Measurements from ENCODE around the gene FRMD4A.

FRMD4A gene

DNA sequence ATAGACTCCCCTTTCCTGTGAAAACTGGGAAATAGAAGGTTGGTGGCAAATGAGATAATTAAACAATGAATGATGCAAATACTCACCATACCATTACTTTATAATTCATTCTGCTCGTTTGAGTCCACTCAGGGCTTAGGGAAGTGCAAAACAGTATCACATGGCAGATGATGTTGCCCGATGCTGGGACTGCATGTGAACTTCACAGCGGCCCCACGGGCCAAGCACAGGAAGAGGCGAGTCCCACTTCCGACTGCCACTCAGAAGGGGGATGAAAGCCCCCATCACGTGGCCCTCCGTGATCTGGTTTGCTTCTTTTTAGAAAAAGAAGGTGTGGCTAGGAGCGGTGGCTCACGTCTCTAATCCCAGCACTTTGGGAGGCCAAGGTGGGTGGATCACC is 672.5 kb downstream of the FRMD4A start:
- DNase-seq = no peak

DNA sequence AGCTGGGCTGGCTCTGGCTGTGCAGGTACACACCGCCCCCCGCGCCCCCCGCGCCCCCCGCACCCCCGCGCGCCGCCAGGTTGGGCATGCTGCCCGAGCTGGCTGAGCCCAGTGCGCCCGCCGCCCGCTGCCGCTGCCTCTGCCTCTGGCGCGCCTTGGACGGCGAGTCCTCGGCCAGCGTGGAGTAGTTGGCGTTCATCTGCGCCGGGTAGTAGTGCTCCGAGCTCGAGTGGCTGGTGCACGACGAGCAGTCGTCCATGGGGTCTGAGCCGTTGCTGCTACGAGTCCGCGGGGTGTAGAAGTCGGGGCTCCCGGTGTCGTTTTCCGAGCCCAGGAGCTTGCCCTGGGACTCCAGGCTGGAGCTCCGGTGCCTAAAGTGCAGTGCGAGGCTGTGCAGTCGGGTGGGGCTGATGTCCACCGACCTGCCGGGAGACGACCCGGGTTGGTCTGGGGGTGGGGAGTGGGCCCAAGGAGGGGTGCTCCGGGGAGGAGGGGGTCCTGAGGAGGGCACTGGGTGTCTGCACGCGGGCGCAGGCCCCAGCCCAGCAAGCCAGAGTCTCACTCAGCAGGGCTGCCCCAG is 673.5 kb downstream of the FRMD4A start:
- DNase-seq = no peak

DNA sequence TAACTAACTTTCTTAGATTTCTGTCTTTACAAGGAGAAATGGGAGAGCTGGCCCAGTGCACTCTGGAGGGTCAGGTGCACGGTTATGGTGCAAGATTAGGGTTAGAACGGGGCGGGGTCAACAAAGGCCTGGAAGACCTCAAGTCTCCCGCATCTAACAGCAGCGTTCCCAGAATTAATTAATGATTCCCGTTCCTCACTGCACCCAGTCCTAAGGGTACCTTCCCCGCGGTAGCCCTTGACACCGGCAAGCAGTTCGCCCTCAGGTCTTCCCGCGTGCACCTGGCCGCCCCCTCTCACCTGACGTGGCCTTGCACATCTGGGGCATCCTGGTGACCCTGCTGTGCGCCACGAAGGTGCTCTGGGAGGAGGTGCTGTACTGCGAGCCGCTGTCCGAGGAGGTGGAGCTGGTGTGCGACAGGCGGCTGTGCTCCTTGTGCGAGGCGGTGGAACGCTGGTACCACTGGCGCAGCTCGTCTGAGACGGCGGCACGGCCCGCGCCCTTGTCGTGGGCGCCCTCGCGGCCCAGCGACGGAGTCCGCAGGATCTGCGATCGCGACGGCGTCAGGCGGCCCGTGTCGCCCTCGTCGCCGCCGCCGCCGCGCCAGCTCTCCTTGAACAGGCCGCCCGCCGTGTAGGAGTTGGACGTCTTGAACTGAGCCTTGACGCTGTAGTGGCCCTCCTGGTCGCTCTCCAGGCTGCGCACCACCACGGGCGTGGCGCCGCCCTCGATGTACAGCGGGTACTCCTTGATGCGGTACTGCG is 674.2 kb downstream of the FRMD4A start:
- no peak for DNase-seq

DNA sequence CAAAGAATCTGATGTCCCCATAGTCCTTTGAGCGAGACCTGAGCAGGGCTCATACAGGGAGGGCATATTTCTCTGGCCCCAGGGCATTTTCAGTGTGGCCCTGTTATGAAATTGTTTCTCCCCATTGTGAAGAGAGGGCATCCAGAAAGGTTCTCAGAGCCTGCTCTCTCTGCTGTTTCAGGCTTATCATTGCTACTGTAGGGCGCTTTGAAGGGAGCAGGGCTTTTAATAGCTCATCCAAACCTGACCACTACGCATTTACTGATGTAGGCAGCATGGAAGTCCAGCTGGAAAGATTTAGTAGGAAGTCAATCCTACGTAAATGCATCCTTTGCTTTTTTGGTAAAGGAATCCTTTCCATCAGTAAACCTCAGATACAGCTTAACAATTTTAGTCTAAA is 675.9 kb downstream of the FRMD4A start:
- DNase-seq = no peak

DNA sequence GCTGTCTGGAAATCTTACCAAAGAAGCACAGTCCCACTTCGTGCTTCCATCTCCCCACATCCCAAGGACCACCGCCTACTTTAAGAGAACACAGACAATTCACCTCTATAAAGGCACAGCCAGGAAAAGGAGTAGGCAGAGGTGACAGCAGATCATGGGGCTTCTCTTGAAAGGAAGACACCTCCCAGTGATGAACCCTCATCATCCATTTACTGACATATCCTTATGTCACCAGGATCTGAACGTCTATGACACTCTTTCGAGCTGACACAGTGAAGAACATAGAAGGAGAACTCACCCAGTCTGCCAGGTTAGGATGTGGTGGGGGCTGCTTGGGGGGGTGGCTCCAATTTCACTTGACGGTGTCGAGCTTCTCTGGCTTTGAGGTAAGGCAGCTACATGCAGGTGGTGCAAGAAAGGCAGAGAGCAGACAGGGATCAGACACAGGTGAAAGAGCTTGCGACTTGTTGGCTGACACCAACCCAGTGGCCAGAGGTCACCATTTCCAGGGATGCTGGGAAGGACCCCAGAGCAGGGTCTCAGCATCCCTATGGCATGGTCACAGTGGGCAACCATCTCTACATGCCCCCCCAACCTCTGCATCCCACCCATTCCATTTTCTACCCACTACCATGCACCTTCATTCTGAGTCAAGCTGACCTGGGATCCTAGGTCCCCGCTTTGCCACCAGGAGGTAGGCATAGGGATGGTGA is 676.5 kb downstream of the FRMD4A start:
- no peak for DNase-seq

DNA sequence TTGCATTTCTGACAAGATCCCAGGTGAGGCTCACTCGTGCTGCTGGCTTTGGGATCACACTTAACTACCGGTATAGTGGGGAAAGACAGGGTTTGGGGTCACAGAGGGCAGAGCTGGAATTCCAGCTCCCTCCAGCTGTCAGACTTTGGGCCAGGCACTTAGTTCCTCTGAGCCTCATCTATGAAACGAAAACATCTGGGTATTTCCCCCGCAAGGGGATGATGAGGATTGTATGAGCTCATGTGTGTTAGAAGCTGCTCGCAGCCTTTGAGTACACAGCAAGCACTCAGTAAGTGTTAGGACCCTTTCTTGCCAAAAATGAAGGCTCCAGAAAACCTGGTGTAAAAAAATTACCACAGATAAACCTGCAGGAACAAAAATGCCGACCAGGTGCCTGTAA is 677.9 kb downstream of the FRMD4A start:
- DNase-seq = no peak

DNA sequence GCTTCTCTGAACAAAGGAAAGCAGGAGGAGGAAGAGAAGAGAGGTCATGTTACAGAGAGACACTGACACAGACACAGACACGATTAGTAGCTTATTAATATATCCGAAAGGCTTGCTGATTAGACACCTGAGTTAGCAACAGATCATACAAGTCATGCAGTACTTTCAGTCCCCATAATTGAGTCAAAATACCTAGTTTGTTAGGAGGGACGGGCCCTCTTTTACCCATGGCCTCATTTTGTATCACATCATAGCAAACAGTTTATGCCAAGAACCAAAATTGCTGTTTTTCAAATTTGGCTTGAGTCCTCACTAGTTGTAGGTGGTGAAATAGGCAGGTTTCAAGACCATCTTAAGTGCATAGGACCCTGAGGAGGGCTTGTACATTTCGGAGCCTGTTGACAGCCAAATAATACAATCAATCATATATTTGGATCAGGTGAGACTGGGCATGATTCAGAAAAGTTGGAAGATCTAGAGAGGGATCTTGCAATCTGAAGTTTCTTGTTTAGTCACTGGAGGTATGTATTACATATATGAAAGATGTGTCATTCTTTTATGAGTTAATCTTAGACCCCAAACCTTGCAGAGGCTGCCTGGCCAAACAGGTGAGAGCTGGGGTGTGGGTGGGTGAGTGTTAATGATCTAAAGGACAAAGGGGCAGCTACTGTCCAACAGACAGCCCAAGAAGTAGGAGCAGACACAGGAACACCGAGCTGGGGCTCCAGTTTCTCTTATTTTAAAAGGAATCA is 678.6 kb downstream of the FRMD4A start:
- no peak for DNase-seq

DNA sequence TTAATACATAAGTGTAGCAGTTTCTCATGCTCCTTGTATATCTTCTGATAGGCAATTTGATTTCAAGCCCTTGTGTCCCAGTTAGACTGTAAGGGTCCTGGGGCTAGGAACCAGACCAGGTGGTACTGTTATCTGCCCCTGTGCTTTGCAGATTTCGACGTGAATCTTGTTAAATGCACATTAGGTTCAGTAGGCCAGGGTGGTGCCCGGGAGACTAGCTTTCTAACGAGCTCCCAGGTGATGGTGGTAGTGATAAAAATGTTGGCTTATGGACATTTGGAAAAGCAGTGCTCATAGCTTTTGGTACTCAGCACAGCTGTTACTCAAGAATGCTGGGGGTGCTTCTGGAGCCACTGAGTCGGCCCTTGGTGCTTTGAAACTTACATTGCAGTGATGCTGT is 679.8 kb downstream of the FRMD4A start:
- DNase-seq = no peak

DNA sequence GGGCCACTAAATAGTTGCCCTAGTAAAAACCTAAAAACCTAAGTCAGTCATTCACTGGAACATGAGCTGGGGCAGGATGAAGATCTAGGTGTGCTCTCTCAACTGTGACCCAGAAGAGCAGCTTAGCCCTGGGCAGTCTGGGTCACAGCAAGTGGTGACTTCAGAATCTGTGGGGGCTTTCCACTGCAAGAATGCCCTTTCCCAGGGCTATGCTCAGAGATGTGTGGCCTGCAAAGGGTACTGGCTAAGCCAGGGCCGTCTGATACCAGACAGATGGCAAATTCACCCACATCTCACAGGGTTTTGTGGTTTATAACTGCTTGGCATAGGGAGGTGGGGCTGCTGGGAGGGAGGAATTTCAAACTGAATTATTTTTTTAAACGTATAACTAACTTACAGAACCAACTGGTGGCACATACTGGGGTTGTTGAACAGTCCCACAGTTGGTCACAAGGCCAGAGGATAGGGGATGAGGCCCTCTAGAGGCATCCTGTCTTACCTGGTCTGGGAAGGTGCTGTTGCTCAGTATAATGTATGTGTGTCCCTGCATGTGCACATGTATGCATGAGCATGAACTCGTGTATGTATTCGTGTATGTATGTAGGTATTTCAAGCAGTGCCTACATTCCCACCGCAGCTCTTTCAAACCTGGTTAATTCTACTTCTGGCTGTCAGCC is 680.7 kb downstream of the FRMD4A start:
- no peak for DNase-seq

DNA sequence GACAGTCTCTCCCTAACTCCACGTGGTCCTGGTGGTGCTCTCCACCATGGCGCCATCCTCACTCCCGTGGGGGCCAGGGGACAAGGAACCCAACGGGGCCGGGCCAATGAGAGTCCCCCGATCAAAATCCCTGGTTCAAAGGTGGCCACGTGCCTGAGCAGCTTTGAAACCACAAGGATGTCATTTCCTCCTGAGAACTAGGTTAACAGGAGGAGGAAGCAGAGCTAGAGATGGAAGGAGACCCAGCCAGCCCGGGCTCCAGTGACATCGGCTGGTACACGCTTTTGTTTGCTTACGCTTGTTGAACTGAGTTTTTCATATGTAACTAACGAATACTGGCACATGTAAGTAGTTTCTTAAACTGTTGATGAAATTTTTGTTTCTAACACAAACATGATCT is 682.3 kb downstream of the FRMD4A start:
- DNase-seq = no peak

DNA sequence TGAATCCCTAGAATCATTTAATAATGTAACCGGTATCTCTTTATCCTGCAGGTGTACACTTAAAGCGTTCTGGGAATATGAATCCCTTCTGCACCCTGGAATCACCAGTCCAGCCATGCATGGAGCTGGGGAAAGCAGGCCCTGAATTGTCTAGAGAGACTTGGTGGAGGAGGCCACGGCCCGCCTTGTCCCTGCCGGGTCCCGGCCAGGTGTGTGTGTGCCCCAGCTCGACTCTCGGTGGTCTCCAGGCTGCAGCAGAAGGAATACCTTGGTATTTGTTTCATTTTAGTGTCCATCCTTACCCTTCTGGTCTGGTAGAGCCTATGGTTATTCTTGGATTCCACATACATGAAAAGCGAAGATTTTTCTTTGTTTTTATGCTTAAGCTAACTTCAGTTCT is 685.9 kb downstream of the FRMD4A start:
- DNase-seq = no peak

DNA sequence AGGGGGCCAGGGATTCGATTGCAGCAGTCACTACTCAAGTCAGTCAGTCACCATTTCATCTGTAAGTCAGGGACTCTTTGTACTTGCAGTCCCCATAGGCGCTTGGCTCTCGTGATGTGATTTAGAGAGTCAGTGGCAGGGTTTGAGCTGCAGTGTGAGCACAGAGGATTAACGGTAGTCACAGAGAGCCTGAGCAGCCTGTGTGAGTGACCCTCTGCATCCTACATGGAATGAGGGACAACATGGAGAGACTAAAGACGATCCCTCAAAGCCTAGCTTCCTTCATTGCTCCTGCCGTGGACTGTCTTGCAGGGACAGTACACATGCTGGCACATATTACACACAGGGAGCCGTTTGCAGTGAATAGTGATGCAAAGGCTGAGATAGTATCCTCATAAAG is 687.7 kb downstream of the FRMD4A start:
- no peak for DNase-seq

DNA sequence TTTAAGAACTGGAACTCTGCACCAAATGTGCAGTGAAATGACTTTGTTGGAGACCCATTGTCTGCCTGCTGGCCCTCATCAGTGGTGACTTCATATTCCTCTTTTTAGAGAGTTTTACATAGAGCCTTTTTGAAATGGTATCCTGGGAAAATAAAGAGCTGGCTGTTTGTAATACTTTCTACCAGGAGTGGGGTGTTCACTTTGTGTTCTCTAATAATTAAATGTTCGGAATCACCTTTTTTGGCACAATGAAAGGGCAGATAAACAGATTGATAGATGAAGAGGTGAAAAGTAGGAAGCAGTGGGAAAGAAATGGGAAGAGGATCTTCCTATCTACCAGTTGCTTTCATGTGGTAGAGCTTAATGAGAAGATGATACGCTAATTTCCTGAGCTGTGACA is 688.4 kb downstream of the FRMD4A start:
- DNase-seq = no peak

DNA sequence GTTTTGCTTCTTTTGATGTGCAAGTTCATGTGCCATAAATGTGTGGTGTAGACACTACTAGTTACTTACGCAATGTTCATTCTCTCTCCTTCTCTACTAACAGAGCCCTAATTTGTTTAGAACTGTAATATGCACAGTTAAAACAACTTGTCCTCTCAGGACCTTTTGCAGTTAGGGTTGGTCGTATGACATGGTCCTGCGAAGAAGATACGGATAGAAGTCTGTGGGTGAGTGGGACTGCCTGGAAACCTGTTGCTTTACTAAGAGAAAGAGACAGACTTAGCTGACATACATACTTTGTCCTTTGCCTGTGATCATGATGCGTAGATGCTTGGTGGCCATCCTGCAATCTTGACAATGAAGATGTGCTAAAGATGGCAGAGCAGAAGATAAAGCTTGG is 692.8 kb downstream of the FRMD4A start:
- DNase-seq = no peak

DNA sequence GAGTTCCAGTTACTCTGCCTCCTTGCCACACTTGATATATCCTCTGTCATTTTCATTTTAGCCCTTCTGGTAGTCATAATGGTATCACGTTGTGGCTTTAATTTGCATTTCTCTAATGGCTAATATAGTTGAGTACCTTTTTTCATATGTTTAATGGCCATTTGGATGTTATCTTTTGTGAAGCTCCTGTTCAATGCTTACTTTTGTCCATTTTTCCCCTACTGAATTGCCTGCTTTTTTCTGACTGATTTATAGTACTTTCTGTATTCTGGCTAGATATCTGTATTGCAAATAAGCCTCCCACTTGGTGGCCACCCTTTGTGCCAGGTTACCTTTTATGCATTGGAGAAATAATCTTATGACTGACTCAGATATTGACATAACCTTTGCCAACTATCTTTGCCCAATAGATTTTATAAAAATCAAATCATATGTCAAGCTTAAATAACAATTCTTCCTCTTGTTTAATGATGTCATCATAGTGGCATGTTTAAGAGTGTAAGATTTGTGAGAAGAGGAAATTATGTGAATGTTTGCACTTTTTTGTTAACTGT is 693.3 kb downstream of the FRMD4A start:
- DNase-seq = no peak

DNA sequence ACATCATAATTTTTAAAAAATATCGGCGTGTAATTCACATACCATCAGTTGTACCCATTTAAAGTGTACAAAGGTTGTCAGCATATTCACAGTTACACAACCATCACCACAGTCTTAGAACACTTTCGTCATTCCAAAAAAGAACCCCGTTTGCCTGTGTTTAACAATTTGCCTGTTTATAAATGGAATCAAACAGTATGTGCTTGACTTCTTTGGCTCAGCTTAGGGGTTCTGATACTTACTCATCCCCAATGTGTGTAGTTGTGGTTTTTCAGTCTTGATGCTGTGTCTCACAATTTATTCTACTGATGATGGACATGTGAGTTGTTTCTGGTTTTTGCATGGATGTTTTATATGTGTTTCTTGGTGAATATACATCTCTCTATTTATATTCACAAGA is 693.9 kb downstream of the FRMD4A start:
- DNase-seq = no peak

DNA sequence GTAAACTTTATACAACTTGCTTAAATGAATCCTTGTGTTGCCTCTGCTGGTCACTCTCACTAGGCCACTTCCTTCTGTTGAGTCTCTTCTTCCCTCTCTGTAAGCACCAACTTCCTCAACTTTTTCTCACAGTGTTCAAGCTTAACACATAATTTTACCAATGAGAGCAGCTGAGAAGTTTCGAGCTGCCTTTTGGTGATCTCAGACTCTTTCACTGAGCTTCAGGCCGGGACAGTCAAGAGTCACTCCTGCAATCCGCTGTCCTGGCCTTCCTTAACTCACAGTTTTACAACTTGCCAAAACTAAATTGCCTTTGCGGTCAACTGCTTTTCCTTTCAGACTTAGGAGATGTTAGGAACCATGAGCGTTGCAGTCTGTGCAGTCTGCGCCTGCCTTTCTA is 696.5 kb downstream of the FRMD4A start:
- DNase-seq = no peak

DNA sequence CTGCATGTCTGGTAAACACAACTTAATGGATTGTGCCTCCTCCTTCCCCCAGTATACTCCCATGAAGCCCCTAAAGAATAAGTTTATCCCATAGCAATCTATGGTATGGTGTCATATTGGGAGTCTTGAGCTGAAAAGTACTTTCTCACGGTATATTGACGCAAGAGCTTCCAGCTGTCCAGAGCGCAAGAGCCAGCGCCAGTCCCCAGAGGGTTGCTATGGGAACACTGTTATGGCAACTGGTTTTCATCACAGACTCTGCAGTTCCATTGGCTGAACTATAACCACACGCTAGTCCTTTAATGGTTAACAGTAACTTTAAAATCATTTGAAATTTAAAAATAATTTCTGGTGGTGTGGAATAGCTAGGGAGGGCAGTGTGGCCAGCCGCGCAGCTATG is 697.0 kb downstream of the FRMD4A start:
- DNase-seq = no peak

DNA sequence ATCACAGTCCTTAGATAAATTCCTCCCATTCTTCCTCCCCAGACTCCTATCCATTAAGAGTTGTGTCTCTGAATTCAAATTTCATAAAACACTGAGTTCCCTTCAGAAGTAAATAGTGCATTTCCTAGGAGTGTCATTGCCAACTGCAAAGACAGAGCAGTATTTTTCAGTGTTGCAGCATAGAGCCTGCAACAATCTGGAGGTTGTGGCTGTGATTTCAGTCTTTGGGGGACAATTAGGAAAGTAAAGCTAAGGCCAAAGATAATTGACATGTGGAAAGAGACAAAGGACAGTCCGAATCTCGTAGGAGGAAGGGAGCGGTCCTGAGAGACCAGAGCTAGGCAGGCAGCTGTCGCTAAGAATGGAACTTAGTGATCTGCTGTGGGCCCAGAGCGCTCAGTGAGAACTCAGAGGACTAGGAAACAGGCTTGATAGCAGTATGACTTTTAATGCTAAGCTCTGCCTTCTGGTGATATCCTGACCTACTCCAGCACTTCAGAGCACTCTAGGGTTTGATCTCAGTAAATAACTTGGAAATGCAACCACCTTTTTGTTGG is 697.8 kb downstream of the FRMD4A start:
- no peak for DNase-seq

DNA sequence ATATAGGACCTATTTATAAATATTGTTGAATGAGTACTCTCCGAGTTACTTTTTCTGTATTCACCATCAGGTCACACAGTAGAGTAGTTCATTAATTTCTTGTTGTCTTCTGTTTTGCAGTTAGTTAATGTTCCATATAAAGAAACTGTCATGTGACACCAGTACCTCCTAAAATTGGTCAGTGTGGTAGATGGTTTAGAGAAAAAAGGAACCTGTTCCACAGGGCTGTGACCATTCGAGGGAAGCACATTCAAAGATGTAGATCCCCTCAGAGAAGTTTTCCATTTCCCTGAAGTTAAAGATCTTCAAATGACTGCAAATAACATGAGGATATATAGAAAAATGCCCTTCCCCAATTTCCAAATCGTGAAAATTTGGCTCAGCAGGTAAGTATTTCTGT is 698.3 kb downstream of the FRMD4A start:
- DNase-seq = no peak

DNA sequence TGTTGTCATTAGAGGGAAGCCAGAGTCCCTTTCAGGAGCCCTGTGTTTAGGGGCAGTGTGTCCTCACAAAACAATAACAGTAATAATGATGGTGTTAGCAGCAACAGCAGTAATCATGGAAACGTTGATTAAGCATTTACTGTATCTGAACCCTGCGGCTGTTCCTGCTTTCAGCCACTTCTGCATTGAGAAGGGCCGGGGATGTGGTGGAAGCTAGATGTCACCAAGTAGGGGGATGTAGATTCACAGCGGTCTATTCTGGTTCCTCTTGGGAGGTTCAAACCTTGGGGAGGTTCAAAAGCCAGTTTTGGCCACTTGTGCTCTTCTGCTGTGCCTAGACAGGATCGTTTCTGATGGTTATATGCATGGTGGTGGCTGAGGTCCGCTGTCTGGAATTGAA is 699.1 kb downstream of the FRMD4A start:
- no peak for DNase-seq

DNA sequence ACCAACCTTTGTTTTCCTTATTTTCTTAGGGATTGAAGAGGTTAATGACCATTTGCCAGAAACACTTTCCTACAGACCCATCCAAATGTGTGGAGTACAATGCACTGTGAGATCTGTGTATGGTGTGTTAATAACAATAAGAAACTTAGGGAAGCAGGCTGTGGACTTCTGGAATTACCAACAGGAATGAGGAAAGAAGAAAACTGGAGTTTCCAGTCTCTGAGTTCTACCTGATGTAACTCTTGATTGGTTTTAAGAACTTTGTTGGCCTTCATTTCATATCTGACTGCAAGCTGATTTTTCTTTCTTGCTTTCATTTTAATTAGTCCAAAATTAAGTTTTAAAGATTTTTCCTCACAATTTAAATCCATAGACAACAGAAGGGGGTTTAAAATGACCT is 700.5 kb downstream of the FRMD4A start:
- DNase-seq = no peak
